NAMALWA (cell line): Measurements from ENCODE around the gene TMBIM6.

Source experiments
- DNase-seq: peaks from one replicate; pipeline ENCODE4 v3.0.0-alpha.2; 2015; ENCODE audit warnings: low spot score

TMBIM6 gene

GRCh38 chr12:49798248-49798647 is 56.9 kb downstream of the TMBIM6 start:
- no peak for DNase-seq

GRCh38 chr12:49798934-49799333 is 57.6 kb downstream of the TMBIM6 start:
- DNase-seq: no peak

- DNase-seq: no peak
Measured at GRCh38 chr12:49800421-49801140, 59.2 kb downstream of the TMBIM6 start.

GRCh38 chr12:49801141-49802063 is 60.0 kb downstream of the TMBIM6 start:
- DNase-seq: no peak

GRCh38 chr12:49803693-49804450 is 62.5 kb downstream of the TMBIM6 start:
- DNase-seq: no peak

GRCh38 chr12:49804821-49805220 is 63.5 kb downstream of the TMBIM6 start:
- no peak for DNase-seq

- DNase-seq: no peak
Measured at GRCh38 chr12:49805409-49805808, 64.1 kb downstream of the TMBIM6 start.

GRCh38 chr12:49806321-49806813 is 65.0 kb downstream of the TMBIM6 start:
- no peak for DNase-seq

GRCh38 chr12:49806877-49807276 is 65.5 kb downstream of the TMBIM6 start:
- no peak for DNase-seq

- DNase-seq: no peak
Measured at GRCh38 chr12:49807991-49808580, 66.7 kb downstream of the TMBIM6 start.

GRCh38 chr12:49808686-49809380 is 67.5 kb downstream of the TMBIM6 start:
- DNase-seq: no peak

- no peak for DNase-seq
Measured at GRCh38 chr12:49809381-49809905, 68.1 kb downstream of the TMBIM6 start.

GRCh38 chr12:49809906-49810389 is 68.6 kb downstream of the TMBIM6 start:
- no peak for DNase-seq

GRCh38 chr12:49811136-49811535 is 69.8 kb downstream of the TMBIM6 start:
- no peak for DNase-seq

- no peak for DNase-seq
Measured at GRCh38 chr12:49811961-49812401, 70.6 kb downstream of the TMBIM6 start.

- DNase-seq: no peak
Measured at GRCh38 chr12:49813131-49813530, 71.8 kb downstream of the TMBIM6 start.
